H1 (cell line): Measurements from ENCODE around the gene FAHD1. TPM values are rescaled to one million over a fixed set of nuclear protein-coding genes. Genes with fewer than 3 reads are reported as not detected.

Experiments
- ASH2L ChIP-seq: fragments of 200-600, 300-600 bp; sonication (generic); IDR thresholded peaks from one replicate; pipeline ENCODE4 v1.7.1; 2017; ENCODE audit warnings: low read length
- RXRA ChIP-seq: IDR thresholded peaks from 2 replicates; pipeline ENCODE4 v1.6.1; 2011; ENCODE audit warnings: low read depth, mild to moderate bottlenecking, low read length, moderate library complexity; ENCODE audit not compliant: insufficient read depth
- polyA plus RNA-seq, 7 experiments: library from polyadenylated mRNA; depleted of rRNA in 3 of 7; stranded (reverse) in 5 of 7; unstranded in 2 of 7; fragments of >200 nt in 5 of 7; fragments of 200-250 nt in 2 of 7; gene quantifications; 1 replicate in 5 of 7; 2 replicates in 1 of 7; 4 replicates in 1 of 7; pipeline versions ENCODE4 v1.2.1 to v1.2.3, GENCODE V29; 2011 to 2013; ENCODE audit warnings: missing spikeins in 2 of 7, mixed read lengths in 2 of 7
- total RNA-seq: library from RNA; stranded (reverse); fragmentation: NEBNext Ultra II Directional; extraction: Animal tissue kit (Norgen Biotek cat#: 25700); gene quantifications from 2 replicates; pipeline ENCODE4 v1.2.1, GENCODE V29; 2021

Gene FAHD1
- total and polyA plus RNA-seq, 2 of the 8 experiments (the other 6 are each of a cell fraction or from before 2014, with no cell fraction given), result 20.4 to 31.9 TPM

- TF ChIP-seq RXRA (no peak), ASH2L (no peak)
These were observed 7.4 kb upstream of the FAHD1 start (continued) for GRCh38 chr16:1819611-1820010.
